MM.1S (cell line): ENCODE data around the gene RAB12.

Experiments
- DNase-seq: peaks from one replicate; pipeline ENCODE4 v3.0.0-alpha.2; 2015
- H2AFZ ChIP-seq: fragments of 300-600 bp; sonication (generic); 2 replicates; pipeline ENCODE4 v1.6.0; 2016; ENCODE audit warnings: antibody characterized with exemption, low read length
- H3F3A ChIP-seq: fragments of 300-600 bp; sonication (generic); 2 replicates; pipeline ENCODE4 v1.6.1; 2016; ENCODE audit warnings: mild to moderate bottlenecking, antibody characterized with exemption, low read length, moderate library complexity, mixed read lengths; ENCODE audit not compliant: insufficient read depth
- H3K27ac ChIP-seq: fragments of 300-600 bp; sonication (generic); 2 replicates; pipeline ENCODE4 v1.5.1; 2016; ENCODE audit warnings: mild to moderate bottlenecking, low read length
- H3K27me3 ChIP-seq: fragments of 300-600 bp; sonication (generic); replicated peaks from 2 replicates; pipeline ENCODE4 v1.6.0; 2016; ENCODE audit warnings: low read length; ENCODE audit not compliant: insufficient read depth
- H3K36me3 ChIP-seq: fragments of 300-600 bp; sonication (generic); replicated peaks from 2 replicates; pipeline ENCODE4 v1.6.1; 2016; ENCODE audit warnings: mild to moderate bottlenecking, low read length, mixed read lengths; ENCODE audit not compliant: insufficient read depth
- H3K4me1 ChIP-seq: fragments of 300-600 bp; sonication (generic); 2 replicates; pipeline ENCODE4 v1.6.1; 2016; ENCODE audit warnings: low read length, mixed read lengths
- H3K4me2 ChIP-seq: fragments of 300-600 bp; sonication (generic); 2 replicates; pipeline ENCODE4 v1.6.0; 2016; ENCODE audit warnings: low read depth, low read length
- H3K4me3 ChIP-seq: fragments of 300-600 bp; sonication (generic); 2 replicates; pipeline ENCODE4 v1.5.1; 2016; ENCODE audit warnings: low read length, mixed read lengths
- H3K79me2 ChIP-seq: fragments of 300-600 bp; sonication (generic); 2 replicates; pipeline ENCODE4 v1.6.1; 2016; ENCODE audit warnings: mixed run types, low read length, mixed read lengths
- H3K9ac ChIP-seq: fragments of 300-600 bp; sonication (generic); 2 replicates; pipeline ENCODE4 v1.6.1; 2016; ENCODE audit warnings: low read length, mixed read lengths
- H3K9me2 ChIP-seq: fragments of 300-600 bp; sonication (generic); replicated peaks from 2 replicates; pipeline ENCODE4 v1.6.1; 2016; ENCODE audit warnings: mild to moderate bottlenecking, low read length, mixed read lengths; ENCODE audit not compliant: insufficient read depth
- H3K9me3 ChIP-seq: fragments of 300-600 bp; sonication (generic); replicated peaks from 2 replicates; pipeline ENCODE4 v1.6.1; 2016; ENCODE audit warnings: mild to moderate bottlenecking, low read length, mixed read lengths; ENCODE audit not compliant: insufficient read depth
- H4K20me1 ChIP-seq: fragments of 300-600 bp; sonication (generic); 2 replicates; pipeline ENCODE4 v1.6.1; 2016; ENCODE audit warnings: mild to moderate bottlenecking, low read length, moderate library complexity, mixed read lengths; ENCODE audit not compliant: insufficient read depth
- EZH2 ChIP-seq: fragments of 300-600 bp; sonication (generic); optimal IDR thresholded peaks from 2 replicates; pipeline ENCODE3; 2017; ENCODE audit warnings: low read depth, mild to moderate bottlenecking, antibody characterized with exemption, low read length, mixed read lengths
- EZH2phosphoT487 ChIP-seq: fragments of 300-600 bp; sonication (generic); IDR thresholded peaks from 2 replicates; pipeline ENCODE4 v1.6.1; 2018; ENCODE audit warnings: antibody characterized with exemption, low read length
- TF ChIP-seq, protein P1 (sequence below): fragments of 300-600 bp; sonication (generic); IDR thresholded peaks from 2 replicates; pipeline ENCODE4 v1.5.1; 2016; ENCODE audit warnings: antibody characterized with exemption, low read length, mixed read lengths

Gene RAB12

DNA sequence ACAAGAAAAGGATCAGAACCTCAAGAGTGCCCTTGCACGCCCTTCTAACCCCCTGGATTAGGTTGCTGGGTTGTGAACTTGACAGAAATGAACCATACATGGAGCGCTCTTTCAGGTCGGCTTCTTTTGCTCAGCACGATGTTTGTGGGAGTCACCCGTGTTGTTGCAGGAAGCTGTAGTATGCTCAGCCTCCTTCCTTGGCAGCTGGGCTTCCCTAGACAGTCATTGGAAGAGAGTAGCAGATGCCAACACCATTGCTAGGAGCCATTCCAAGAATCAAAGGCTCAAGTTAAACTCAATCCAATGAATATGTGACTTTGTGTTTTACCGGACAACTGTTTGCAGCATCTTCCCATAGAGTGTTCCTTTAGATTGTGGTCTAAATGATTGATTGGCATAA lies 47.0 kb downstream of the RAB12 start:
- TF ChIP-seq EZH2 (no peak), EZH2phosphoT487 (no peak)
- TF ChIP-seq, protein P1, sequence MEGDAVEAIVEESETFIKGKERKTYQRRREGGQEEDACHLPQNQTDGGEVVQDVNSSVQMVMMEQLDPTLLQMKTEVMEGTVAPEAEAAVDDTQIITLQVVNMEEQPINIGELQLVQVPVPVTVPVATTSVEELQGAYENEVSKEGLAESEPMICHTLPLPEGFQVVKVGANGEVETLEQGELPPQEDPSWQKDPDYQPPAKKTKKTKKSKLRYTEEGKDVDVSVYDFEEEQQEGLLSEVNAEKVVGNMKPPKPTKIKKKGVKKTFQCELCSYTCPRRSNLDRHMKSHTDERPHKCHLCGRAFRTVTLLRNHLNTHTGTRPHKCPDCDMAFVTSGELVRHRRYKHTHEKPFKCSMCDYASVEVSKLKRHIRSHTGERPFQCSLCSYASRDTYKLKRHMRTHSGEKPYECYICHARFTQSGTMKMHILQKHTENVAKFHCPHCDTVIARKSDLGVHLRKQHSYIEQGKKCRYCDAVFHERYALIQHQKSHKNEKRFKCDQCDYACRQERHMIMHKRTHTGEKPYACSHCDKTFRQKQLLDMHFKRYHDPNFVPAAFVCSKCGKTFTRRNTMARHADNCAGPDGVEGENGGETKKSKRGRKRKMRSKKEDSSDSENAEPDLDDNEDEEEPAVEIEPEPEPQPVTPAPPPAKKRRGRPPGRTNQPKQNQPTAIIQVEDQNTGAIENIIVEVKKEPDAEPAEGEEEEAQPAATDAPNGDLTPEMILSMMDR, result no peak
- Histone ChIP-seq H3K79me2 (no peaks in the 10 kb centered on the region), H3K9me2 (no peaks in the 10 kb centered on the region), H2AFZ (no peak overlapping the region), H3K27ac (no peak overlapping the region), H3K9me3 (no peaks in the 10 kb centered on the region), H3K4me2 (no peak overlapping the region), H3K36me3 (no peaks in the 10 kb centered on the region), H3K4me3 (no peak overlapping the region), H3K9ac (no peak overlapping the region), H3K4me1 (no peaks in the 10 kb centered on the region), H3F3A (no peaks in the 10 kb centered on the region), H3K27me3 (no peaks in the 10 kb centered on the region), H4K20me1 (no peaks in the 10 kb centered on the region)
- no peak for DNase-seq

DNA sequence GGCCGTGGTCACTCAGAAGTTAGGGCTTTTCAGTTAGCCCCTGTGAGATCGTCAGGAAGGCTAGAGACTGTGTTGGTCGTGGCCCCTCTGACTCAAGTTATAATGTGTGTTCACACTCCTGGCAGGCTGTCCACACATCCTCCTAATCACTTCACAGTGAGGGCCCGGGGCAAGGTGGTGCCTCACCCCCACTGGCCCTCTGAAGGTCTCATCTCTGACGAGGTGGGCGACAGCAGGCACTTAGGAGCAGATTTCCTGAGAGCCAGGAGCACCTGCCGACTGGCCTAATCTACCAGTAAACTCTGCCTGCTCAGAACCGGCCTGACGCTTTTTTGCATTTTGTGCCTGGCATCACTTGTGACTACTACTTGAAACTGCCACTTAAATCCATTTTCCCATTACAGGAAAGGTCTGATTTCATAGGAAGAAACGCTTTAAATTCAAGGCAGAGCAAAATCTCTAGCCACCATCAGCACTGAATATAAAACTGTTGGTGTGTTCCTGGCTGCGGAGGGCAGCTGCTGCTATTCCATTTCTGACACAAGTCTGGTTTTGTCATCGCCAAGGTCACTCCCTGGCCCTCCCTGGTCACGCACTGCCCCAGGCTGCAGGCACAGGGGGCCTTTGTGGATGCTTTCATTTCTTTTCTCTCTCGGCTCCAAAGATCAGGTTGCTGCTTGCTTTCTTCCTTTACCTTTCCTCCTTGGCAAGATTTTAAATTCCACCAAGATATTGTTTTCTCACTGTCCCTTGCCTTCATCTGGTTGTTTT lies 48.0 kb downstream of the RAB12 start:
- H3K27me3 ChIP-seq, result no peaks in the 10 kb centered on the region
- no peaks in the 10 kb centered on the region for H3K9me3 ChIP-seq
- H3K4me3 ChIP-seq, result no peak overlapping the region
- H3K79me2 ChIP-seq, result no peaks in the 10 kb centered on the region
- no peaks in the 10 kb centered on the region for H3K36me3 ChIP-seq
- no peak overlapping the region for H3K4me2 ChIP-seq
- H3K4me1 ChIP-seq, result peaks cover 9% of the 10 kb centered on the region; the same call in 1 of the 2 replicates
- no peaks in the 10 kb centered on the region for H3F3A ChIP-seq
- no peak overlapping the region for H2AFZ ChIP-seq
- H3K27ac ChIP-seq, result no peak overlapping the region
- no peak overlapping the region for H3K9ac ChIP-seq
- TF ChIP-seq, protein P1, result no peak
- TF ChIP-seq EZH2phosphoT487 (no peak), EZH2 (no peak)
- no peaks in the 10 kb centered on the region for H3K9me2 ChIP-seq
- no peak for DNase-seq
- no peaks in the 10 kb centered on the region for H4K20me1 ChIP-seq

DNA sequence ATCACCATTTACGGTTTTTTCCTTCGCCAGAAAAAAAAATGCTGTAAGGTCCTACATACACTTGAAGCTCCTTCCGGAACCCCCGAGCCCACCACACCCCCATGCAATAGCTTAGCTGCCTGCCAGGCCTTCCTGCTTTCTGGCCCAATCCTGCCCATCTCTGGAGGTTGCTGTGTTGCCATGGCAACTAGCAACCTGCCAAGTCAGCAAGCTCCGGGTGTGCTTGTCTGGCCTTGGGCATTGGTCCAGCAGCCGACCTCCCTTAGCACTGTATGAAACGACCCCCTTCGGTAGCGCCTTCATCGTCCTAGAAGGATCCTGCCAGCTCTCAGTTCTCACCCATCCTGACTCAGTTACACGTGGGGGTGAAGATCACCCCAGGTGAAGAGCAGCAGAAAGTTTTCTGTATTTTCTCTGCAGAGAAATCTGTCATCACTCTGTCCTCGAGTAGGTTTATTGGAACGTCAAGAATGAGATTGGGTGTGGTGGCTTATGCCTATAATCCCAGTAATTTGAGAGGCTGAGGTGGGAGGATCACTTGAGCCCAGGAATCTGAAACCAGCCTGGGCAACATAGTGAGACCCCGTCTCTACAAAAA lies 48.7 kb downstream of the RAB12 start:
- Histone ChIP-seq H3K79me2 (no peaks in the 10 kb centered on the region), H3K27me3 (no peaks in the 10 kb centered on the region), H3K36me3 (no peaks in the 10 kb centered on the region), H3K4me2 (no peak overlapping the region), H3F3A (no peaks in the 10 kb centered on the region), H3K9me2 (no peaks in the 10 kb centered on the region), H3K27ac (no peak overlapping the region), H3K9me3 (no peaks in the 10 kb centered on the region), H4K20me1 (no peaks in the 10 kb centered on the region), H2AFZ (no peak overlapping the region), H3K4me3 (no peak overlapping the region), H3K4me1 (peaks cover 12% of the 10 kb centered on the region; the same call in 1 of the 2 replicates), H3K9ac (no peak overlapping the region)
- TF ChIP-seq, protein P1, result no peak
- no peak for TF ChIP-seq EZH2
- DNase-seq, result no peak
